DND-41 (cell line): ENCODE results near the gene B3GALT4.

Source experiments
- EZH2 ChIP-seq: IDR thresholded peaks from 3 replicates; pipeline ENCODE4 v1.6.1; 2012; ENCODE audit warnings: borderline replicate concordance, low read depth, mild to moderate bottlenecking, moderate library complexity, low read length, inconsistent platforms; ENCODE audit not compliant: severe bottlenecking
- TF ChIP-seq, protein P1 (sequence below): IDR thresholded peaks from 2 replicates; pipeline ENCODE4 v1.5.1; 2012; ENCODE audit warnings: borderline replicate concordance, low read length, moderate library complexity, mild to moderate bottlenecking; ENCODE audit not compliant: poor library complexity, severe bottlenecking; ENCODE audit errors: extremely low read depth

- TF ChIP-seq, protein P1, sequence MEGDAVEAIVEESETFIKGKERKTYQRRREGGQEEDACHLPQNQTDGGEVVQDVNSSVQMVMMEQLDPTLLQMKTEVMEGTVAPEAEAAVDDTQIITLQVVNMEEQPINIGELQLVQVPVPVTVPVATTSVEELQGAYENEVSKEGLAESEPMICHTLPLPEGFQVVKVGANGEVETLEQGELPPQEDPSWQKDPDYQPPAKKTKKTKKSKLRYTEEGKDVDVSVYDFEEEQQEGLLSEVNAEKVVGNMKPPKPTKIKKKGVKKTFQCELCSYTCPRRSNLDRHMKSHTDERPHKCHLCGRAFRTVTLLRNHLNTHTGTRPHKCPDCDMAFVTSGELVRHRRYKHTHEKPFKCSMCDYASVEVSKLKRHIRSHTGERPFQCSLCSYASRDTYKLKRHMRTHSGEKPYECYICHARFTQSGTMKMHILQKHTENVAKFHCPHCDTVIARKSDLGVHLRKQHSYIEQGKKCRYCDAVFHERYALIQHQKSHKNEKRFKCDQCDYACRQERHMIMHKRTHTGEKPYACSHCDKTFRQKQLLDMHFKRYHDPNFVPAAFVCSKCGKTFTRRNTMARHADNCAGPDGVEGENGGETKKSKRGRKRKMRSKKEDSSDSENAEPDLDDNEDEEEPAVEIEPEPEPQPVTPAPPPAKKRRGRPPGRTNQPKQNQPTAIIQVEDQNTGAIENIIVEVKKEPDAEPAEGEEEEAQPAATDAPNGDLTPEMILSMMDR: no peak
- TF ChIP-seq EZH2: no peak
These were observed 20.6 kb downstream of the B3GALT4 start for GRCh38 chr6:33297406-33297955.
